CD8-positive, alpha-beta memory T cell (primary cell): ENCODE results near the gene APP. TPM values are rescaled to one million over a fixed set of nuclear protein-coding genes. Genes with fewer than 3 reads are reported as not detected.
"Not testable (repeated sequence)": the region's sequence is repeated elsewhere in the genome, so short reads cannot be mapped to it uniquely, and the experiment has no call there.

Experiments used
- CTCF ChIA-PET: fragments of 350-600 bp; sonication (Branson Sonifier 250); formaldehyde crosslinking; loops from one replicate; lab custom pipeline; 2021; ENCODE audit warnings: antibody characterized with exemption; lab: Charles Lee
- POLR2A ChIA-PET: fragments of 350-600 bp; sonication (Branson Sonifier 250); formaldehyde crosslinking; loops from one replicate; lab custom pipeline; 2021; ENCODE audit warnings: antibody characterized with exemption; lab: Charles Lee
- DNase-seq, 5 donors: peaks; one replicate each; pipeline versions ENCODE4 v3.0.0 to v3.0.0-alpha.2; 2020 to 2022; ENCODE audit warnings: mixed read lengths in 1 of 5
- H3K27ac ChIP-seq: one replicate; pipeline ENCODE4 v1.7.0; 2013; ENCODE audit warnings: low read depth, mild to moderate bottlenecking, low read length, moderate library complexity
- H3K27me3 ChIP-seq: 2 replicates; pipeline ENCODE4 v1.7.0; 2013; ENCODE audit warnings: low read length, mild to moderate bottlenecking; ENCODE audit not compliant: insufficient read depth, poor library complexity, severe bottlenecking
- H3K36me3 ChIP-seq: 2 replicates; pipeline ENCODE4 v1.7.0; 2013; ENCODE audit warnings: mild to moderate bottlenecking, low read length, moderate library complexity; ENCODE audit not compliant: insufficient read depth
- H3K4me1 ChIP-seq: 2 replicates; pipeline ENCODE4 v1.7.0; 2013; ENCODE audit warnings: mild to moderate bottlenecking, low read length, moderate library complexity; ENCODE audit not compliant: insufficient read depth
- H3K4me3 ChIP-seq: 2 replicates; pipeline ENCODE4 v1.7.0; 2013; ENCODE audit warnings: mild to moderate bottlenecking, low read length
- H3K9me3 ChIP-seq: 2 replicates; pipeline ENCODE4 v1.7.0; 2013; ENCODE audit warnings: mild to moderate bottlenecking, low read length
- H3K27ac Mint-ChIP-seq, 8 donors: one replicate each; pipeline ENCODE4 v1.8.0; 2020 to 2021; ENCODE audit warnings: mixed read lengths in 8 of 8, mild to moderate bottlenecking in 6 of 8, inconsistent platforms in 3 of 8, moderate library complexity in 3 of 8
- H3K27me3 Mint-ChIP-seq, 2 donors: one replicate each; pipeline ENCODE4 v1.8.0; 2020 to 2021; ENCODE audit warnings: mixed read lengths in 2 of 2, mild to moderate bottlenecking in 1 of 2, moderate library complexity in 1 of 2
- H3K36me3 Mint-ChIP-seq, 3 donors: one replicate each; pipeline ENCODE4 v1.8.0; 2020 to 2021; ENCODE audit warnings: mixed read lengths in 3 of 3, inconsistent platforms in 1 of 3, mild to moderate bottlenecking in 1 of 3
- H3K4me1 Mint-ChIP-seq, 3 donors: one replicate each; pipeline ENCODE4 v1.8.0; 2020 to 2021; ENCODE audit warnings: mixed read lengths in 3 of 3, inconsistent platforms in 1 of 3, mild to moderate bottlenecking in 1 of 3
- H3K4me3 Mint-ChIP-seq, 7 donors: one replicate each; pipeline ENCODE4 v1.8.0; 2020 to 2021; ENCODE audit warnings: mixed read lengths in 7 of 7, mild to moderate bottlenecking in 6 of 7, moderate library complexity in 4 of 7, inconsistent platforms in 2 of 7
- H3K9me3 Mint-ChIP-seq, 5 donors: one replicate each; pipeline ENCODE4 v1.8.0; 2020 to 2022; ENCODE audit warnings: mixed read lengths in 5 of 5, mild to moderate bottlenecking in 3 of 5, moderate library complexity in 2 of 5, inconsistent platforms in 1 of 5
- polyA plus RNA-seq: library from polyadenylated mRNA; unstranded; fragments of 300-500 nt; fragmentation: Illumina TruSeq; gene quantifications from one replicate; pipeline ENCODE4 v1.2.3, GENCODE V29; 2021
- total RNA-seq, 2 experiments: library from RNA; stranded (reverse); gene quantifications; one replicate each; pipeline ENCODE4 v1.2.3, GENCODE V29; 2021

Gene APP
- total and polyA plus RNA-seq, 3 experiments from 2014 or later = 5.3 to 15.3 (median 15.2) TPM

DNA sequence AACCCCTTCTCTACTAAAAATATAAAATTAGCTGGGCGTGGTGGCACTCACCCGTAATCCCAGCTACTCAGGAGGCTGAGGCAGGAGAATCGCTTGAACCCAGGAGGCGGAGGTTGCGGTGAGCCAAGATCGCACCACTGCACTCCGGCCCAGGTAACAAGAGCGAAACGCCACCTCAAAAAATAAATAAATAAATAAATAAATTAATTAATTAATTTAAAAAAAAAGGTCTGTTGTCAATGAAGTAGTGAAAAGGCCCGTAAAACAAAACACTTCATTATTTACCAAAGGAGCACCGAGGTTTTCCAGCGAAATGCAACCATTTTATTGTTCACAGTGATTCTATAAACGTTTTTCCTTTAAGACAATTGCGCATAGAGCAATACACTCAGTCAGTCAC, 39.5 kb downstream of the APP start:
- DNase-seq, H3K27ac Mint-ChIP-seq, H3K4me3 Mint-ChIP-seq, H3K4me1 ChIP-seq, POLR2A ChIA-PET, H3K36me3 Mint-ChIP-seq, H3K27ac ChIP-seq, H3K27me3 ChIP-seq, H3K36me3 ChIP-seq, H3K4me1 Mint-ChIP-seq, H3K4me3 ChIP-seq, H3K9me3 Mint-ChIP-seq, H3K27me3 Mint-ChIP-seq, H3K9me3 ChIP-seq, CTCF ChIA-PET: not testable (repeated sequence)

GRCh38 chr21:26130249-26130881, 40.2 kb downstream of the APP start:
- H3K27ac ChIP-seq = no peak overlapping the region
- no peak overlapping the region for H3K27ac Mint-ChIP-seq
- H3K9me3 Mint-ChIP-seq = no peaks in the 10 kb centered on the region
- peaks cover 7 to 8% of the 10 kb centered on the region in 2 donors for H3K27me3 Mint-ChIP-seq
- H3K4me3 ChIP-seq = no peak overlapping the region
- ChIA-PET CTCF (no interaction called here), POLR2A (no interaction called here)
- no peak overlapping the region for H3K4me3 Mint-ChIP-seq
- H3K36me3 Mint-ChIP-seq = peaks cover 0 to 2% (median 0%) of the 10 kb centered on the region in 3 donors
- no peaks in the 10 kb centered on the region for H3K9me3 ChIP-seq
- no peak for DNase-seq
- no peaks in the 10 kb centered on the region for H3K27me3 ChIP-seq
- no peaks in the 10 kb centered on the region for H3K4me1 ChIP-seq
- no peaks in the 10 kb centered on the region for H3K36me3 ChIP-seq
- no peaks in the 10 kb centered on the region for H3K4me1 Mint-ChIP-seq

DNA sequence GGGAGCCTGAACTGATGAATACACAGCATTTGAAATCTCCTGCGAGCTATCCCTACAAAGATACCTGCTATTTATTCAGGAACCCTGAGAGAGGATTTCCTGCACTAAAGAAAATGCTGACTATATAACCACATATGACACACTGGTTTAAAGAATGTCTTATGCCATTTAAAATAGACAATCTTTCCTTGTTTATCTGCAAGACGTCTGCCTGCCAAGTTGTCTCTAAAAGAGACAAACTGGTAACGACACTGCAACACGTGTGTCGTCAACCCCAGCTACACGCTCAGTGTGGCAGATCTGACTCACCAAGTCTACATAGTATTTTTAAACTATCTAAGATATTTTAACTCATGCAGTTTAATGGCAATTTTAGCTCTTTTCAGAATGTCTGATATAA, 42.7 kb downstream of the APP start:
- Mint-ChIP-seq H3K4me1 (no peaks in the 10 kb centered on the region), H3K9me3 (no peaks in the 10 kb centered on the region), H3K27ac (no peak overlapping the region), H3K27me3 (peaks cover 3 to 8% of the 10 kb centered on the region in 2 donors), H3K36me3 (peaks cover 0 to 2% (median 0%) of the 10 kb centered on the region in 3 donors), H3K4me3 (no peak overlapping the region)
- Histone ChIP-seq H3K4me1 (no peaks in the 10 kb centered on the region), H3K36me3 (no peaks in the 10 kb centered on the region), H3K9me3 (no peaks in the 10 kb centered on the region), H3K4me3 (no peak overlapping the region), H3K27ac (no peak overlapping the region), H3K27me3 (no peaks in the 10 kb centered on the region)
- ChIA-PET POLR2A (no interaction called here), CTCF (no interaction called here)
- no peak for DNase-seq

DNA sequence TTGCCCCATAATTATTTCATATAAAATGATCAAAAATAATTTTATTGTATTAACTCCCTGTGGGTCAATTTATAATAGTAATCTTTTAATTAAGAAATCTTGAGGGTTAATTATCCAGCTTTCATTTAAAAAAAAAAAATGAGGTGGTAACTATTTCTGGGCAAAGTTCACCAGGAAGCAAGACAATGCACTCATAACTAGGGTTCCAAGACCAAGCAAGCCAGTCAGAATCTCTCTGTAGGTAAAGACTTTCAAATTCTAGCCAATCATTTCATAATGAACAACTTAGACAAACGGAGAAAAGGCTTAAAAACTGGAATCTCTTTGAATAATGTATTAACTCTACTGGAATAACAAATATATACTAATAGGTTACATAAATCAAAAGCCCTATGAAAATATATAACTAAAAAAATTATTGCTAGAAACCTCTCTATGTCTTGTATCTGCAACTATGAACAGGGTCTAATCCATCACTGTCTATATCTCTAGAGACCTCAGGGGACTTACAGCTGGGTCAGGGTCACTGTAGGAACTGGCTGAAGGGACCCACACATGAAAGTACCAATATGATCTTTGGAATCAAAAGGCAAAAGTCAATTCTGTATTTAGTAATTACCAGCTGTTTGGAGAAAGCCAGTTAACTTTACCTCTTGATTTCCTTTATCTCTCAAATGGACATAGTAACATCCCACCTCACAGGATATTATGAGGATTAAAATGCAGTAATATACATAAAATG, 43.3 kb downstream of the APP start:
- no peak for DNase-seq
- H3K4me1 Mint-ChIP-seq = no peaks in the 10 kb centered on the region
- Histone ChIP-seq H3K9me3 (no peaks in the 10 kb centered on the region), H3K27ac (no peak overlapping the region), H3K27me3 (no peaks in the 10 kb centered on the region), H3K4me1 (no peaks in the 10 kb centered on the region), H3K4me3 (no peak overlapping the region), H3K36me3 (no peaks in the 10 kb centered on the region)
- no peaks in the 10 kb centered on the region for H3K9me3 Mint-ChIP-seq
- H3K36me3 Mint-ChIP-seq = peaks cover 0 to 2% (median 0%) of the 10 kb centered on the region in 3 donors
- CTCF ChIA-PET = no interaction called here
- POLR2A ChIA-PET = no interaction called here
- H3K27me3 Mint-ChIP-seq = peaks cover 3 to 8% of the 10 kb centered on the region in 2 donors
- H3K27ac Mint-ChIP-seq = no peak overlapping the region
- H3K4me3 Mint-ChIP-seq = no peak overlapping the region

DNA sequence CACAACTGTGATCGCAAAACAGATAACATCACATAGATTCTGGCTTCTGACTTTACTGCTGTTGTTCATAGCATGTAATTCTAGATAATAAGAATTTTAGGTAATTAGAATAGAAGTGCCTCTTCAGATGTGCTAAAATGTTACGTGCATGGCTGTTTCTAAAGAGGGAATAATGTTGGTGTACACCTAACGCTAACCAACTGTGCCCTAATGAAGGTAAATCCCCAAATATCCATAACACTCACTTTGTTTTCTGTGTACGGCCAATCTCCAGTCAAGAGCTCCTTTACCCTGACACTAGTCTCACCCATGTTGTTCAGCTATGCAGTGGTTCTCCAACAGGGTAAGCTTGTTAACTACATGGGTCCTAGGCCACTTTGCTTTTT, 44.4 kb downstream of the APP start:
- Histone ChIP-seq H3K36me3 (no peaks in the 10 kb centered on the region), H3K27me3 (no peaks in the 10 kb centered on the region), H3K4me1 (no peaks in the 10 kb centered on the region), H3K9me3 (no peaks in the 10 kb centered on the region), H3K4me3 (no peak overlapping the region), H3K27ac (no peak overlapping the region)
- peaks cover 0 to 2% (median 0%) of the 10 kb centered on the region in 3 donors for H3K36me3 Mint-ChIP-seq
- no peaks in the 10 kb centered on the region for H3K9me3 Mint-ChIP-seq
- H3K4me1 Mint-ChIP-seq = no peaks in the 10 kb centered on the region
- H3K27ac Mint-ChIP-seq = no peak overlapping the region
- peaks cover 3 to 8% of the 10 kb centered on the region in 2 donors for H3K27me3 Mint-ChIP-seq
- no peak for DNase-seq
- H3K4me3 Mint-ChIP-seq = no peak overlapping the region
- ChIA-PET CTCF (no interaction called here), POLR2A (no interaction called here)

DNA sequence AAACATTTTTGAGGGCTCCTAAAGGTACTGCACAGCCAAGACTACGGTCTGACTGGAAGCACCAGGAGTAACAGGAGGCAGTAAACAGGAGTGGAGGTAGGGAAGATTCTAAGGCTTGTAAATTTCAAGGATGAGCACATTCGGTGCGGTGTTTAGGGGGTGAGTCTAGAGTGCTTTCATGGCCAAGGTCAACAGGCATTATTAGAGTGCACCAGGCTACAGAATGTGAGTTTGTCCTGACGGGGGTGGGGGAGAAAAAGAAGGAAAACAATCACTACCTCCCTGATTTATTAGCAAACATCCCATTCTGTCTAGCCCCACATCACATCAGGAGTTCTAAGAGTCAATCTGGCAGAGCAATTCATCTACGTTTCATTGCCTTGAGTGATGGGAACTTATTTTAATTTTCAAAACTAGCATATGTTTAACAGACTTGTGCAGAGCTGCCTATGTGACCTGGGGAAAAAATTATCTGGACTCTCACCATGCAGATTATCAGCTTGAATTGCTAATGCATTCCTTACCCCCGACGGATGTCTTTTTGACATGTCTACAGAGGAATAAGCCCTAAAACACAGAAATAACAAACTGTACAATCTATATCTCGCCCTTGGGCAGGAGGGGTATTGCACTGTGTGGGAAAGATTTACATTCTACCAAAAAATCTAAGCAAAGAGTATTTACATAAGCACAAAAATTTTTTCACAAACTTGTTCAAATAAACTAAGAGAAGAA, 45.0 kb downstream of the APP start:
- Histone ChIP-seq H3K27me3 (no peaks in the 10 kb centered on the region), H3K9me3 (no peaks in the 10 kb centered on the region), H3K27ac (no peak overlapping the region), H3K4me1 (no peaks in the 10 kb centered on the region), H3K4me3 (no peak overlapping the region), H3K36me3 (no peaks in the 10 kb centered on the region)
- H3K4me3 Mint-ChIP-seq = no peak overlapping the region
- DNase-seq = no peak
- peaks cover 0 to 2% (median 0%) of the 10 kb centered on the region in 3 donors for H3K36me3 Mint-ChIP-seq
- H3K4me1 Mint-ChIP-seq = no peaks in the 10 kb centered on the region
- ChIA-PET POLR2A (no interaction called here), CTCF (no interaction called here)
- H3K9me3 Mint-ChIP-seq = no peaks in the 10 kb centered on the region
- H3K27me3 Mint-ChIP-seq = peaks cover 3 to 8% of the 10 kb centered on the region in 2 donors
- no peak overlapping the region for H3K27ac Mint-ChIP-seq

DNA sequence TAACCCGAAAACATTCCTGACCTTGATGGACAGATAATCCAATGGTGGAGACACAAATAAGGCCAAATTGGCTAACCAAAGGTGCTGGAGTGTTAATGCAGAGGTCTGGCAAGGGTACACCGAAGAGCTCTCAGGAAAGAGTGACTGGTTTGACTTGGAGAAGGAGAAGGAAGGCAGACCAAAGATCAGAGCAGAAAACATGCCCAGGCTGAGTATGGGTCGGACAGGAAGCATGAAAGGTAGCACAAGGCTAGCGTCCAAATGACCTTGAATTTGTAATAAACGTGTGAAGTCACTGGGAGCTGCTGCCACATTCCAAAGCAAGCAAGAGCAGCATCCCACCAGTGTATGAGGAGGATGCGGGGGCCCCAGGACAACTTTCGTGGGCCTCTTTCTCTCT, 45.7 kb downstream of the APP start:
- Mint-ChIP-seq H3K27me3 (peaks cover 3 to 8% of the 10 kb centered on the region in 2 donors), H3K9me3 (no peaks in the 10 kb centered on the region), H3K27ac (no peak overlapping the region), H3K4me3 (no peak overlapping the region), H3K4me1 (no peaks in the 10 kb centered on the region), H3K36me3 (peaks cover 0 to 2% (median 0%) of the 10 kb centered on the region in 3 donors)
- Histone ChIP-seq H3K4me1 (no peaks in the 10 kb centered on the region), H3K4me3 (no peak overlapping the region), H3K27ac (no peak overlapping the region), H3K9me3 (no peaks in the 10 kb centered on the region), H3K27me3 (no peaks in the 10 kb centered on the region), H3K36me3 (no peaks in the 10 kb centered on the region)
- no peak for DNase-seq
- ChIA-PET POLR2A (no interaction called here), CTCF (no interaction called here)

- Mint-ChIP-seq H3K9me3 (no peaks in the 10 kb centered on the region), H3K27ac (no peak overlapping the region), H3K36me3 (peaks cover 0 to 2% (median 0%) of the 10 kb centered on the region in 3 donors), H3K4me1 (no peaks in the 10 kb centered on the region), H3K4me3 (no peak overlapping the region), H3K27me3 (peaks cover 3 to 8% of the 10 kb centered on the region in 2 donors)
- no peaks in the 10 kb centered on the region for H3K4me1 ChIP-seq
- no peak overlapping the region for H3K27ac ChIP-seq
- no peaks in the 10 kb centered on the region for H3K36me3 ChIP-seq
- POLR2A ChIA-PET = no interaction called here
- CTCF ChIA-PET = no interaction called here
- H3K9me3 ChIP-seq = no peaks in the 10 kb centered on the region
- no peak overlapping the region for H3K4me3 ChIP-seq
- no peak for DNase-seq
- H3K27me3 ChIP-seq = no peaks in the 10 kb centered on the region
Measured at GRCh38 chr21:26124421-26124833, 46.1 kb downstream of the APP start.
